HL-60 (cell line): ENCODE measurements around the gene HYAL2.

ENCODE experiments used
- DNase-seq, 2 experiments: peaks; one replicate each; pipeline ENCODE4 v3.0.0-alpha.2; 2010 to 2020; ENCODE audit warnings: low read depth in 1 of 2, low spot score in 1 of 2
- H3K27ac ChIP-seq: fragments of 250-450 bp; sonication (Bioruptor Pico); replicated peaks from 2 replicates; pipeline ENCODE4 v1.5.1; 2020; ENCODE audit warnings: mild to moderate bottlenecking, moderate library complexity
- H3K27me3 ChIP-seq: fragments of 250-450 bp; sonication (Bioruptor Pico); 2 replicates; pipeline ENCODE4 v1.5.1; 2021; ENCODE audit warnings: mild to moderate bottlenecking, moderate library complexity; ENCODE audit not compliant: insufficient read depth, poor library complexity, severe bottlenecking
- H3K4me3 ChIP-seq: replicated peaks from 2 replicates; pipeline ENCODE4 v1.5.1; 2011; ENCODE audit warnings: mild to moderate bottlenecking, control low read depth, low read length; ENCODE audit not compliant: insufficient read depth
- CTCF ChIP-seq: IDR thresholded peaks from one replicate; pipeline ENCODE4 v1.5.1; 2011; ENCODE audit warnings: low read length, control low read depth, inconsistent platforms; ENCODE audit not compliant: insufficient read depth
- GABPA ChIP-seq: IDR thresholded peaks from 2 replicates; pipeline ENCODE4 v1.6.1; 2012; ENCODE audit warnings: low read depth
- POLR2AphosphoS5 ChIP-seq: IDR thresholded peaks from 2 replicates; pipeline ENCODE4 v1.6.1; 2012; ENCODE audit warnings: low read depth
- REST ChIP-seq: IDR thresholded peaks from 2 replicates; pipeline ENCODE4 v1.6.1; 2012; ENCODE audit warnings: low read depth; ENCODE audit not compliant: insufficient replicate concordance
- SPI1 ChIP-seq: IDR thresholded peaks from 2 replicates; pipeline ENCODE4 v1.6.1; 2012; ENCODE audit warnings: low read depth, mild to moderate bottlenecking, borderline replicate concordance

HYAL2 gene

GRCh38 chr3:50334339-50335075 is 12.0 kb upstream of the HYAL2 start:
- no peak overlapping the region for H3K27ac ChIP-seq
- no peak for TF ChIP-seq SPI1
- no peak for TF ChIP-seq GABPA
- no peak; the same call in 1 of the 2 replicates for TF ChIP-seq POLR2AphosphoS5
- TF ChIP-seq REST: no peak

GRCh38 chr3:50333744-50334328 is 11.3 kb upstream of the HYAL2 start:
- Histone ChIP-seq H3K4me3 (no peak overlapping the region), H3K27ac (no peak overlapping the region), H3K27me3 (no peaks in the 10 kb centered on the region)
- no peak; the same call in 1 of the 2 replicates for TF ChIP-seq POLR2AphosphoS5
- TF ChIP-seq CTCF: no peak
- no peak for TF ChIP-seq GABPA
- no peak for TF ChIP-seq REST
- no peak for TF ChIP-seq SPI1
- no peak for DNase-seq

More at GRCh38 chr3:50334339-50335075, 12.0 kb upstream of the HYAL2 start:
- Histone ChIP-seq H3K4me3 (no peak overlapping the region), H3K27me3 (no peaks in the 10 kb centered on the region)
- no peak for DNase-seq

GRCh38 chr3:50331364-50331907 is 8.9 kb upstream of the HYAL2 start:
- Histone ChIP-seq H3K4me3 (no peak overlapping the region), H3K27ac (no peak overlapping the region), H3K27me3 (no peaks in the 10 kb centered on the region)
- no peak for DNase-seq
- no peak for TF ChIP-seq GABPA
- TF ChIP-seq CTCF: no peak
- no peak for TF ChIP-seq SPI1

- DNase-seq: no peak
- H3K4me3 ChIP-seq: no peak overlapping the region
- TF ChIP-seq GABPA (no peak), SPI1 (no peak), CTCF (no peak), POLR2AphosphoS5 (no peak), REST (no peak)
- H3K27ac ChIP-seq: no peak overlapping the region
- no peaks in the 10 kb centered on the region for H3K27me3 ChIP-seq
Measured at GRCh38 chr3:50330330-50330729, 7.8 kb upstream of the HYAL2 start.
